Measurements from ENCODE around the gene RREB1.

DNA sequence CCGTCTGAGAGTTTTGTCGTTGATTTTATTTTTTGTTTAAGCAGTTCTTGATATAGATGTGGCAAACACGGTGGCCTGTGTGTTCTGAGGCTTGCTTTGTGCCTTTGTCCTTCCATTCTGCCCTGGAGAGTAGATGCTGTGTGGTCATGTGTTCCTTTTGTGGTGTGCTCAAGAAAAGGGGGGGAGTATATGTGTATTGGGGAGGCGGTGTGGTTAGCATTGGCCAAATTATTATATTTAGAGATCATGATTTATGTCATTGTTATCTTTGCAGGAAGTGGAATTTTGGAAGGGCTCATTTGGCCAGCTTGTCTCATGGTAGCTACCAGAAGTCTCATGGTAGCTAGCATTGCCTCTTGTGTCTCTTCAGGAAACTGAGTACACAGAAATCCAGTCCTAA is 16.4 kb downstream of the RREB1 start:
- TF ChIP-seq, protein P1, sequence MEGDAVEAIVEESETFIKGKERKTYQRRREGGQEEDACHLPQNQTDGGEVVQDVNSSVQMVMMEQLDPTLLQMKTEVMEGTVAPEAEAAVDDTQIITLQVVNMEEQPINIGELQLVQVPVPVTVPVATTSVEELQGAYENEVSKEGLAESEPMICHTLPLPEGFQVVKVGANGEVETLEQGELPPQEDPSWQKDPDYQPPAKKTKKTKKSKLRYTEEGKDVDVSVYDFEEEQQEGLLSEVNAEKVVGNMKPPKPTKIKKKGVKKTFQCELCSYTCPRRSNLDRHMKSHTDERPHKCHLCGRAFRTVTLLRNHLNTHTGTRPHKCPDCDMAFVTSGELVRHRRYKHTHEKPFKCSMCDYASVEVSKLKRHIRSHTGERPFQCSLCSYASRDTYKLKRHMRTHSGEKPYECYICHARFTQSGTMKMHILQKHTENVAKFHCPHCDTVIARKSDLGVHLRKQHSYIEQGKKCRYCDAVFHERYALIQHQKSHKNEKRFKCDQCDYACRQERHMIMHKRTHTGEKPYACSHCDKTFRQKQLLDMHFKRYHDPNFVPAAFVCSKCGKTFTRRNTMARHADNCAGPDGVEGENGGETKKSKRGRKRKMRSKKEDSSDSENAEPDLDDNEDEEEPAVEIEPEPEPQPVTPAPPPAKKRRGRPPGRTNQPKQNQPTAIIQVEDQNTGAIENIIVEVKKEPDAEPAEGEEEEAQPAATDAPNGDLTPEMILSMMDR (conservative IDR thresholded peaks at IDR 0.05; ENCODE audit: low read depth, low read length) = no peak
- TF ChIP-seq EZH2 (IDR thresholded peaks at IDR 0.05; ENCODE audit: borderline replicate concordance, low read depth, low read length, poor library complexity, severe bottlenecking) = no peak
